GM19035 (cell line): ENCODE data around the gene ADAM22.

Experiments
- ATAC-seq: cut with Tn5 transposase; IDR thresholded peaks from one replicate; pipeline ENCODE4 v1.9.1; 2021; ENCODE audit not compliant: unreplicated experiment

Gene ADAM22

GRCh38 chr7:87948371-87948770 lies 14.3 kb downstream of the ADAM22 start:
- ATAC-seq: no peak

- no peak for ATAC-seq
Measured at GRCh38 chr7:87959336-87959735, 25.3 kb downstream of the ADAM22 start.

GRCh38 chr7:87960239-87960638 lies 26.2 kb downstream of the ADAM22 start:
- no peak for ATAC-seq

- no peak for ATAC-seq
Measured at GRCh38 chr7:87961754-87962153, 27.7 kb downstream of the ADAM22 start.

GRCh38 chr7:87966271-87966670 lies 32.2 kb downstream of the ADAM22 start:
- no peak for ATAC-seq

GRCh38 chr7:87968021-87968420 lies 34.0 kb downstream of the ADAM22 start:
- ATAC-seq: no peak

GRCh38 chr7:87982116-87982515 lies 48.1 kb downstream of the ADAM22 start:
- ATAC-seq: no peak

GRCh38 chr7:87984088-87984487 lies 50.0 kb downstream of the ADAM22 start:
- no peak for ATAC-seq

GRCh38 chr7:87993269-87993668 lies 59.2 kb downstream of the ADAM22 start:
- ATAC-seq: no peak

- ATAC-seq: no peak
Measured at GRCh38 chr7:87999261-87999660, 65.2 kb downstream of the ADAM22 start.

- no peak for ATAC-seq
Measured at GRCh38 chr7:88001744-88002530, 67.9 kb downstream of the ADAM22 start.

- ATAC-seq: no peak
Measured at GRCh38 chr7:88002617-88003016, 68.6 kb downstream of the ADAM22 start.

GRCh38 chr7:88003581-88003980 lies 69.5 kb downstream of the ADAM22 start:
- no peak for ATAC-seq

GRCh38 chr7:88005191-88005590 lies 71.1 kb downstream of the ADAM22 start:
- no peak for ATAC-seq

GRCh38 chr7:88009651-88010050 lies 75.6 kb downstream of the ADAM22 start:
- no peak for ATAC-seq

- ATAC-seq: no peak
Measured at GRCh38 chr7:88012086-88012485, 78.0 kb downstream of the ADAM22 start.

- ATAC-seq: no peak
Measured at GRCh38 chr7:88013981-88014380, 79.9 kb downstream of the ADAM22 start.

GRCh38 chr7:88014581-88014980 lies 80.5 kb downstream of the ADAM22 start:
- no peak for ATAC-seq

GRCh38 chr7:88015309-88015708 lies 81.3 kb downstream of the ADAM22 start:
- no peak for ATAC-seq

- no peak for ATAC-seq
Measured at GRCh38 chr7:88018501-88018900, 84.5 kb downstream of the ADAM22 start.

- ATAC-seq: no peak
Measured at GRCh38 chr7:88020953-88021665, 87.1 kb downstream of the ADAM22 start.

GRCh38 chr7:88027724-88028123 lies 93.7 kb downstream of the ADAM22 start:
- ATAC-seq: no peak
